ENCODE results near the gene NIPSNAP3A. TPM values are rescaled to one million over a fixed set of nuclear protein-coding genes. Genes with fewer than 3 reads are reported as not detected.

The NIPSNAP3A gene
- total RNA-seq, 1 donor from 2014 or later, result 28.0 TPM

- Mint-ChIP-seq H3K4me3 (ENCODE audit: unreplicated experiment) (peak overlapping the region; percentile 100), H3K36me3 (ENCODE audit: unreplicated experiment) (no peaks in the 10 kb centered on the region), H3K9me3 (ENCODE audit: unreplicated experiment) (peaks cover 8% of the 10 kb centered on the region), H3K4me1 (ENCODE audit: low read depth, unreplicated experiment) (peaks cover 6% of the 10 kb centered on the region), H3K27ac (ENCODE audit: unreplicated experiment) (peak overlapping the region; percentile 98), H3K27me3 (ENCODE audit: unreplicated experiment) (peaks cover 6% of the 10 kb centered on the region)
- no peak for TF ChIP-seq CTCF (IDR thresholded peaks at IDR 0.05; ENCODE audit: partially characterized antibody, unreplicated experiment)
- DNase-seq, result no peak
Observed at GRCh38 chr9:104746798-104747197, 685 bp upstream of the NIPSNAP3A start.

DNA sequence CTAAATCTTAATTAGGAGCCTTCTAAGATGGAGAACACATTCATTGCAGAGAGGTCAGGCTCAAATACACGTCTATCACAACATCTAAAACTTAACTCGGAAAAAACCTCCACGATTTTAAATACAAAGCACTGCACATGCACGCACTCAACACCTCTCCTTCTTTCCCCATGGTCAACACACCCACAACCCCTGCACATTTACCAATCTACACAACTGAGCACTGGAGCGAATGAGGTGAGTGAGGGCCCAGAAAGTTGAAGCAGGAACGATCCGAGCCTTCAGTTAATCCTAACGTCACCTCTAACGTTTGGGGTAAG, 278 bp upstream of the NIPSNAP3A start:
- H3K4me1 Mint-ChIP-seq (ENCODE audit: low read depth, unreplicated experiment), result peaks cover 9% of the 10 kb centered on the region
- H3K27ac Mint-ChIP-seq (ENCODE audit: unreplicated experiment), result peak overlapping the region; percentile 98
- H3K36me3 Mint-ChIP-seq (ENCODE audit: unreplicated experiment), result no peaks in the 10 kb centered on the region
- peak overlapping the region; percentile 100 for H3K4me3 Mint-ChIP-seq (ENCODE audit: unreplicated experiment)
- no peak for TF ChIP-seq CTCF (IDR thresholded peaks at IDR 0.05; ENCODE audit: partially characterized antibody, unreplicated experiment)
- no peak for DNase-seq
- H3K9me3 Mint-ChIP-seq (ENCODE audit: unreplicated experiment), result peaks cover 8% of the 10 kb centered on the region
- peaks cover 6% of the 10 kb centered on the region for H3K27me3 Mint-ChIP-seq (ENCODE audit: unreplicated experiment)

DNA sequence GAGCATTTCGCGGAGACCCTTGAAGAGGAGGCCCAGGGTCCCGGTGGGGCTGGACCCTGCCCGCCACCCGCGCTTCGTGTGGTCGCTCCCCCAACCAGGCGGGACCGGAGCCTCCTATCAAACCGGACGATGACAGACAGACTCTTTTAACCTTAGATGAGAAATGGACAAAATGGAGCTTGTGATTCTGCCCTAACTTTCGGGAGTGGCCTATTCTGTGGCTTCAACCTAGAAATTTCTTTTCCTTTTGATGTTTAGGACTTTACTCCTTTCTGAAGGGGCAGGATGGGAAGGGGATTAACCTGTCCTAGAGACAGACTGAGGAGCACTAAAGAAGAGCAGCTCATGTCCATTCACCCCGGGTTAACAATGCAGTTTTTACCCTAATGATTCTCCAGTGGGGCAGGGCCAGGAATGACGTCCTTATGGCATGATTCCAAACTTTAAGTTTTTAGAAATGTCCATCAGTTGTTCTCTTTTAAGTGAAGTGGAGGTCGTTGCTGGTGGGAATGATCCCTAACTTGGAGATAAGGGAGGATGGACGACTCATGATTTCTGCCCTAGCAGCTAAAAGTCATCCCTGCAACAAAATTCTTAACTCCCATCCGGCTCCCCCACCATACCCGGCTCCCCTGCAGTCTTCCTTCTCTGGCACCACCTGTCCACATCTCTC, 1.0 kb downstream of the NIPSNAP3A start:
- no peaks in the 10 kb centered on the region for H3K36me3 Mint-ChIP-seq (ENCODE audit: unreplicated experiment)
- peaks cover 8% of the 10 kb centered on the region for H3K9me3 Mint-ChIP-seq (ENCODE audit: unreplicated experiment)
- H3K27me3 Mint-ChIP-seq (ENCODE audit: unreplicated experiment), result peaks cover 6% of the 10 kb centered on the region
- TF ChIP-seq CTCF (IDR thresholded peaks at IDR 0.05; ENCODE audit: partially characterized antibody, unreplicated experiment), result no peak
- H3K4me3 Mint-ChIP-seq (ENCODE audit: unreplicated experiment), result peak overlapping the region; percentile 100
- H3K27ac Mint-ChIP-seq (ENCODE audit: unreplicated experiment), result peak overlapping the region; percentile 56
- no peak for DNase-seq
- peaks cover 18% of the 10 kb centered on the region for H3K4me1 Mint-ChIP-seq (ENCODE audit: low read depth, unreplicated experiment)

GRCh38 chr9:104750185-104750767, 2.8 kb downstream of the NIPSNAP3A start:
- Mint-ChIP-seq H3K36me3 (ENCODE audit: unreplicated experiment) (no peaks in the 10 kb centered on the region), H3K9me3 (ENCODE audit: unreplicated experiment) (peaks cover 8% of the 10 kb centered on the region), H3K27me3 (ENCODE audit: unreplicated experiment) (peaks cover 6% of the 10 kb centered on the region), H3K27ac (ENCODE audit: unreplicated experiment) (no peak overlapping the region), H3K4me3 (ENCODE audit: unreplicated experiment) (no peak overlapping the region), H3K4me1 (ENCODE audit: low read depth, unreplicated experiment) (peaks cover 18% of the 10 kb centered on the region)
- TF ChIP-seq CTCF (IDR thresholded peaks at IDR 0.05; ENCODE audit: partially characterized antibody, unreplicated experiment), result no peak
- DNase-seq, result no peak

- H3K36me3 Mint-ChIP-seq (ENCODE audit: unreplicated experiment), result peaks cover 9% of the 10 kb centered on the region
- no peak for DNase-seq
- H3K4me1 Mint-ChIP-seq (ENCODE audit: low read depth, unreplicated experiment), result peaks cover 3% of the 10 kb centered on the region
- H3K27me3 Mint-ChIP-seq (ENCODE audit: unreplicated experiment), result peaks cover 7% of the 10 kb centered on the region
- TF ChIP-seq CTCF (IDR thresholded peaks at IDR 0.05; ENCODE audit: partially characterized antibody, unreplicated experiment), result no peak
- peak overlapping the region; percentile 71 for H3K4me3 Mint-ChIP-seq (ENCODE audit: unreplicated experiment)
- peaks cover 2% of the 10 kb centered on the region for H3K9me3 Mint-ChIP-seq (ENCODE audit: unreplicated experiment)
- peak overlapping the region; percentile 62 for H3K27ac Mint-ChIP-seq (ENCODE audit: unreplicated experiment)
Observed at GRCh38 chr9:104758974-104759373, 11.5 kb downstream of the NIPSNAP3A start.

Data from glutamatergic neuron (in vitro differentiated cells).